ENCODE measurements around the gene VEPH1.
"Not testable (repeated sequence)": the region's sequence is repeated elsewhere in the genome, so short reads cannot be mapped to it uniquely, and the experiment has no call there.

VEPH1 gene

GRCh38 chr3:157350651-157351050 lies 152.6 kb downstream of the VEPH1 start:
- not testable (repeated sequence) for DNase-seq (ENCODE audit: low spot score)

DNA sequence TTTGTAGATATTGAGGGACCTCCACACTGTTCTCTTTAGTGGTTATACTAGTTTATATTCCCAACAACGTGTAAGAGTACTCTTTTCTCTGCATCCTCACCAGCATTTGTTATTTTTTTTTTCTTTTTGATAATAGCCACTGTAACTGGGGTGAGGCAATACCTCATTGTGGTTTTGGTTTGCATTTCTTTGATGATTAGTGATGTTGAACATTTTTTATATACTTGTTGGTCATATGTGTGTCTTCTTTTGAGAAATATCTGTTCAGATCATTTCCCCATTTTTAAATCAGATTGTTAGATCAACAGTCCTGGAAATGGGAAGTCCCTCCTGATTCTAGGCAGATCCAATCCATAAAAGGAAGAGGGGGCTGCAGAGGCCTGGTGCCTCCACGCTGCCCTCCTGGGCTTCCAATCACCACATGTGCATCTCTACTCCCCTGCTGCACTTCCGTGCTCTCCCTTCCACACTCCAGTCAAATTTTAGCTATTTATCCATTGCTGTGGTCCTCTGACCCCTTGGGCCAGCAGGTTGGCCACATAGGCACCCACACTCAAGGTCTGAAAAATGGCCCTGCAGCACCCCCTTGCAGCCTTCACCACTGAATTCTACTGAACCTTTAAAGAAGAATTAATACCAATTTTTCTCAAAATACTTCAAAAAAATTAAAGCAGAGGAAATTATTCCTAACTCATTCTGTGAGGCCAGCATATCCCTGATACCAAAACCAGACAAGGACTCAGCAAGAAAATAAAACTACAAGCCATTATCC lies 154.7 kb downstream of the VEPH1 start:
- DNase-seq (ENCODE audit: low spot score) = not testable (repeated sequence)

DNA sequence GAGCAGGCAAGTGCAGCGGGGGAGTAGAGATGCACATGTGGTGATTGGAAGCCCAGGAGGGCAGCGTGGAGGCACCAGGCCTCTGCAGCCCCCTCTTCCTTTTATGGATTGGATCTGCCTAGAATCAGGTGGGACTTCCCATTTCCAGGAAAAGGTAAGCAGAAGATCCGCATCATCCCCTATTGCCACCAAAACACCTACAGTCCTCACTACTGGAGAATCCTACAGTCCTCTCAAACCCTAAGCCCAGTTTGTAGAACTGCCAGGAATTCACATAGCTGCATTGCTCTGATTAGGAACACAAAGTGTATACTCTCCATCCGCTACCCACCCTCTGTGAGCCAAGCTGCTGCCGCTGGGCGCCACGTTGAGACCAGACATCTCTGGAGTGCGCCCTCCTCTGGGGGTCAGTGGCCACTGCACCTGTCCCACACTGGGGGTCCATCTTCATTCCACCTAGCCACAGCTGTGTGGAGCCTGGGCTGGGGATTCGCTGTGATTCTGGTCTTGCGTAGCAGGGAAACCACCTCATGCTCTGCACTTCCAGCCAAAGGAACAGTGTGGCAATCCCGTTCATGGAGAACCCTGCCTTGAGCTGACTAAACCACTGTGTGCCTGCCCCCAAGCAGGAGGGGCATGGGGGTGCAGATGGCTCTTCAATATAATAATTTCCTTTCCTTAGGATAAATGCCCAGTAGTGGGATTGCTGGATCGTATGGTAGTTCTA lies 155.5 kb downstream of the VEPH1 start:
- no peak for DNase-seq (ENCODE audit: low spot score)

GRCh38 chr3:157336252-157337009 lies 166.8 kb downstream of the VEPH1 start:
- no peak for DNase-seq (ENCODE audit: low spot score)

GRCh38 chr3:157335233-157336076 lies 167.8 kb downstream of the VEPH1 start:
- peak; percentile 24 for DNase-seq (ENCODE audit: low spot score)

GRCh38 chr3:157333551-157333991 lies 169.6 kb downstream of the VEPH1 start:
- DNase-seq (ENCODE audit: low spot score) = no peak

GRCh38 chr3:157330206-157330605 lies 173.0 kb downstream of the VEPH1 start:
- DNase-seq (ENCODE audit: low spot score) = no peak

- no peak for DNase-seq (ENCODE audit: low spot score)
Measured at GRCh38 chr3:157329551-157329950, 173.7 kb downstream of the VEPH1 start.

- DNase-seq (ENCODE audit: low spot score) = no peak
Measured at GRCh38 chr3:157327837-157328236, 175.4 kb downstream of the VEPH1 start.

DNA sequence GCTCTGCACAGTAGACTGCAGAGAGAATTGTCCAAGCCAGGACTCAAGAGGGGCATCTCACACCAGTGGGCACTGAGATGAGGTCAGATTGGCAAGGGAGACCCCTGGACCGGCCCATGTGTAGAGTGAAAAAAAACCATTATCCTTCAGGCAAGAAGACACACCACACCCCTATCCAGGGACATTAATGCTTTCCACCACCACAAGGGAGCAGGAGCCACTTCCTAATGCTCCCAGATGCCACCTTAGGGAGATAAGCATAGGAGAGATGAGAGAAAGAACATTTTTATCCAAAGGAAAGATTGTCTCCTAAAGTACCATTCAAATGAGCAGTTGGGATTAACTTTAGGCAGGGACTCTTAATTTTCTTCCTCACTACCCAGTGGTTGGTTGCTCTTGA lies 176.2 kb downstream of the VEPH1 start:
- DNase-seq (ENCODE audit: low spot score) = no peak

GRCh38 chr3:157324869-157325268 lies 178.3 kb downstream of the VEPH1 start:
- not testable (repeated sequence) for DNase-seq (ENCODE audit: low spot score)

- DNase-seq (ENCODE audit: low spot score) = no peak
Measured at GRCh38 chr3:157323360-157323759, 179.9 kb downstream of the VEPH1 start.

DNA sequence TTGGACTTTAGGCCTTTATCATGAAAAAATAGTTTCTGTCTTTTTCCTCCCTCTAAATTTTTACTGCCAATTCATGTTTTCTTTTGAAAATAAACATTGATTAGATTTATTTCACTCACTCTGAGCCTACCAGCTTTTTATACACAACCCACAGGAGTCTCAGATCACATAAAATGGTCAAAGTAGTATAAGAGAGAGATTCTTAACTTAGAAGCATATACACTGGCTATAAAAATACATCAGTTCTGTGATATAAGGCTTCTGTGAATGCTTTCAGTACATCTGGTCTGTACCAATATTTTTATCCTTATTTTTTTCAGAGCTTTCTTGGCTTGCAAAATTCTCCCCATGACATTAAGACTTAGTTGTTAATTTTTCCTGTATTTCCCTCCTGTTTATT lies 183.5 kb downstream of the VEPH1 start:
- DNase-seq (ENCODE audit: low spot score) = no peak

DNA sequence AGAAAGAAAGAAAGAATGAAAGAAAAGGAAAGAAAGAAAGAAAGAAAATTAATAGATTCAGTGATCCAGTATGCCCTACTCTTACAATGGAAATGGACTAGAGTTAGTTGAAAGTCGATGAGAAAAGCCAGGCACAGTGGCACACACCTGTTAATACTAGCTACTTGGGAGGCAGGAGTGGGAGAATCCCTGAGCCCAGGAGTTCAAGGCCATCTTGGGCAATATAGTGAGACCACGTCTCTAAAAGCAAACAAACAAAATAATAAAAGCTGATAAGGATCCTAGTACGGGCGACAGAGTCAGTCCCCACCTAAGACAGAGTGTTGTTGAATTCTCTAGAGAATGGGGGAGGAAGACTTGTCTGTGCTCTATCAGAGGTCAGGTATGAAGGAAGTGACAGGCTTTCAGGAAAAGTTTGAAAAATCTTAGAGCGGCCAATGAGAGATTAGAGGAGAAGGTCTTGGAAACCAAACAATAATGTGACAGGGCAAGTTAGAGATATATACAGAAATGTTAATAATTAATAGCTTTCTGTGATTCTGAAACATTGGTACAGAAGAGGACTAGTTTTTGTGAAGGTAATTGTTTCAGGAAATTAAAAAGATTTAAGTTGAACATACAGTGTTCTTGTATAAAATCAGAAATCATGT lies 184.5 kb downstream of the VEPH1 start:
- DNase-seq (ENCODE audit: low spot score) = no peak

DNA sequence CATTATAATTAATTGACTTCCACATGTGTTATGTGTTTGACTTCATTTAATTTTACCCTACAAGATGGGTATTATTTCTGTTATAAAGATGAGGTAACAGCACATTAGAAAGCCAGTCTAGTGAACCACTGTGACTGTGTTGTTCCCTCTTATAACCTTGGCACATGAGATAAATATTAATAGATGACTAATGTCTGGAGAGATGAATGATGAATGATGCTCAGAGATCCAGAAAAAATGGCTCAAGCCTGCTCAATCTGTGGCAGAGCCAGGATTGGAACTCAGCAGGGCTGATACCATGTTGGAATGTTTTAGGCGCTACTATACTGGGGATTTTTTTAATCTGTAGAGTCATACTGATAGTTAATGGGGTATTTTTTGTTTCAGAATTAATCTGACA lies 185.3 kb downstream of the VEPH1 start:
- DNase-seq (ENCODE audit: low spot score) = no peak

DNA sequence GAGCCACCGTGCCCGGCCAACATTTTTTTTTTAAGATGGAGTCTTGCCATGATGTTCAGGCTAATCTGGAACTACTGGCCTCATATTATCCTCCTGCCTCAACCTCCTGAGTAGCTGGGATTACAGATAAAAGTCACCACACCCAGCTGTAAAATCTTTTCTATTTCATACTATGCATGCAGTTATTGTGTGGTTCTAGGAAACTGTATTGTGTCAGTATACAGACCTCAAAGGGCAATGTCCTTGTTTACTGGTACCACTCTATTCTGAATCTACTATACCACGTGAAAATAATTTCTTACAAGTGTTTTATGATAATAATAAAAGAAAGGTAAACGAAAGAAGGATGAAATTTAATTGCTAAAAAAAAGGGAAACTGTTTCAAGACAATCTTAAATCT lies 190.0 kb downstream of the VEPH1 start:
- no peak for DNase-seq (ENCODE audit: low spot score)

DNA sequence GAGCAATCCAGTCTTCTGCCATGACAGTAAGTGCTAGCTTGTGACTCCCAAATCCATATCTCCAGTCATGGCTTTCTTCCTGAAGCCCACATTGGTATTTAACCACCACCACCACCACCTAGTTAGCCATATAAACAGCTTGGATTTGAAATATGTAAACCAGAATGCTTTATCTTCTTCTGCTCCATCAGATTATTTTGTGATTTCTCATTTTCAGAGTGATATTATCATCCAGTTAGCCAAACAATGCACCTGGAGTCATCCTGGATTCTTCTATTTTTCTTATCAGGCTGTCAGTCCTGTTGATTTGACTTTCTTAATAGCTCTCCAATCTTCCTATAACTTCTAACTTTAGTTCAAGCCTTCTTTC lies 190.9 kb downstream of the VEPH1 start:
- no peak for DNase-seq (ENCODE audit: low spot score)

DNA sequence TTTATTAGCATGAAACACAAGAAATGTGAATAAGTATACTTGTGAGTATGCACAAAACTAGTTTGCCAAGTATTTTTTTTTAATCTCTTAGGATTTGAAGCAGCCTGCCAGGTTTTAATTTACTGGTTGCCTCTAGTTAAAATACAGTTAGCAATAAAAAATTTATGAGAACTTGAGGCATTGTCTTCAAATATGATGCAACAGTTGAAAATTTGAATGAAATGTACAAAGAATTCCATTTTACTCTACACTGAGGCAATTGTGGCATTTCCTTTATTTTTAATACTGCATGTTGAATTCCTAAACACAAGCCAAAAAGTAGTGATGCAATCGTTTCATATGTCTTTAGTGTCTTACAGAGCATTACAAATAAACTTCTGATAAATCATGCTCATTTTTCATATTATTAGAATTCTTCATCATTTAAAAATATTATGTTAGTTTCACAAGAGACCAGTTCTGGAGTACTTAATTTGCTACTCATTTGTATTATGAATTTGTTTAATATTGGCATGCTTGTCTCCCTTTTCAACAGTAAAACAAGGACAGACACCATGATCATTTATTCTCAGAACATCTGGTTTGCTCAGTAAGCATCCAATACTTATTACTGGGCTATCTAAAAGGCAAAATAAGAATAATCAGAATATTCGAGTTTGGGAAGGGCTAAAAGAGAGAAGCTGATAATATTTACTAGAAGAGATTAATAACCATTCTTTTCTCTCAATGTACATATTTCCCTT lies 191.4 kb downstream of the VEPH1 start:
- DNase-seq (ENCODE audit: low spot score) = no peak

- DNase-seq (ENCODE audit: low spot score) = no peak
Measured at GRCh38 chr3:157310329-157311052, 192.7 kb downstream of the VEPH1 start.

GRCh38 chr3:157306502-157306901 lies 196.7 kb downstream of the VEPH1 start:
- no peak for DNase-seq (ENCODE audit: low spot score)

Measured in SW480 (cell line).